Fibroblast of villous mesenchyme (primary cell): Measurements from ENCODE around the gene GLIPR1. TPM values are rescaled to one million over a fixed set of nuclear protein-coding genes. Genes with fewer than 3 reads are reported as not detected.

Source experiments
- DNase-seq: peaks from one replicate; pipeline ENCODE4 v3.0.0-alpha.2; 2010; ENCODE audit warnings: low read depth
- H3K4me3 ChIP-seq: 2 replicates; pipeline ENCODE4 v1.5.1; 2011; ENCODE audit warnings: low read depth, mild to moderate bottlenecking, low read length
- CTCF ChIP-seq: IDR thresholded peaks from 2 replicates; pipeline ENCODE4 v1.5.1; 2012; ENCODE audit warnings: low read depth, mild to moderate bottlenecking, low read length; ENCODE audit not compliant: insufficient read depth
- total RNA-seq: library from RNA; depleted of rRNA; stranded (reverse); fragments of >200 nt; gene quantifications from 2 replicates; pipeline ENCODE4 v1.2.3, GENCODE V29; 2012

GLIPR1 gene
- total RNA-seq, 1 donor: 60.0 TPM

- no peak overlapping the region for H3K4me3 ChIP-seq
- no peak for DNase-seq
- no peak for TF ChIP-seq CTCF
These were observed 70.1 kb downstream of the GLIPR1 start for GRCh38 chr12:75550401-75551240.

- DNase-seq: peak; percentile 55
- H3K4me3 ChIP-seq: no peak overlapping the region
- no peak for TF ChIP-seq CTCF
These were observed 70.9 kb downstream of the GLIPR1 start for GRCh38 chr12:75551477-75551876.

- no peak for DNase-seq
- no peak overlapping the region for H3K4me3 ChIP-seq
- TF ChIP-seq CTCF: no peak
These were observed 72.8 kb downstream of the GLIPR1 start for GRCh38 chr12:75553398-75553797.

Other genes starting within 250 kb of the GLIPR1 start
- gene CAPS2, start 150.4 kb upstream of the GLIPR1 start, total RNA-seq: 7.8 and 10.0 TPM in 2 replicates
- not detected in 2 replicates for gene GLIPR1L1, start 146.1 kb upstream of the GLIPR1 start, total RNA-seq
- 0.32 and 0.43 TPM in 2 replicates for gene GLIPR1L2, start 89.7 kb upstream of the GLIPR1 start, total RNA-seq
- 27.4 and 31.1 TPM in 2 replicates for gene KRR1, start 30.9 kb downstream of the GLIPR1 start, total RNA-seq